HG03095 (cell line): ENCODE data around the gene MAGI2.

Source experiments
- ATAC-seq: cut with Tn5 transposase; IDR thresholded peaks from one replicate; pipeline ENCODE4 v1.9.1; 2021; ENCODE audit warnings: moderate library complexity; ENCODE audit not compliant: unreplicated experiment

The MAGI2 gene

DNA sequence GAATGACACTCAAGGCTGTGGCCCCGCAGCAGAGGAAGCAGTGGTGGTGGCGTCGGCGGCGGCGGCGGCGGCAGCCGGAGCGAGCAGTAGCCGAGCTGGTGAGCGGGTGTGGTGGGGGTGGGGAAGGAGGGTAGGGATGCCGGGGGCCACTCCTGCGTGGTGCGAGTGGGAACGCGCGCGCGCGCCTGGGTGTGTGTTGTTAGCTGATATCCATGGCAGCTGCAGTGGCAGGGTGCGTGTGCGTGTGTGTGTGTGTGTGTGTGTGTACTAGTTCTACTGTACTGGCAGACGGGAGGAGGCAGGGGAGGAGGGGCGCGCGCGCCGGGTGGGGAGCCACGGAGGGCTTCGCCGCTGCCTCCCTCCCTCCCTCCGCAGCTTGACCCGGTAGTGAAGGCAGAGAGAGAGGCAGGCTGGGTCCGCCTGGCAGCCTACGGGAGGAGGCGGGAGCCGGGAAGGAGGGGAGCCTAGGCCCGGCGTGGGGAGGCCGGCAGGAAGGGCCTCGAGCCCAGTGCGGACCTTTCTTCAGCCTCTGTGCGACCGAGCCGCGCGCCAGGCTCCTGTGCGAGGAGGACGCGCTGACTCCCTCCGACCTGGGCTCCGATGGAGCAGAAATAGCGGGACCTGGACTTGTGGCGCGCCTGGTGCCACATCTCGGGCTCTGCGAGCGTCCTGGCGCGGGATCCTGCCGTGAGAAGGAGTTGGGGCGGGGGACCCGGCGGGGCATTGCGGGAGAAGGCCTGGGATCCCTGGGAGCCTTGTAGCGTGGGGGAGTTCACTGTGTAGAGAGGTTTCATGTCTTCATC lies at the start of gene MAGI2:
Gene MAGI2, minus strand, starts transcription at position 110 of the 803 bp plus-strand sequence. CDS start 347 bp downstream, outside the sequence.
- ATAC-seq, result no peak

DNA sequence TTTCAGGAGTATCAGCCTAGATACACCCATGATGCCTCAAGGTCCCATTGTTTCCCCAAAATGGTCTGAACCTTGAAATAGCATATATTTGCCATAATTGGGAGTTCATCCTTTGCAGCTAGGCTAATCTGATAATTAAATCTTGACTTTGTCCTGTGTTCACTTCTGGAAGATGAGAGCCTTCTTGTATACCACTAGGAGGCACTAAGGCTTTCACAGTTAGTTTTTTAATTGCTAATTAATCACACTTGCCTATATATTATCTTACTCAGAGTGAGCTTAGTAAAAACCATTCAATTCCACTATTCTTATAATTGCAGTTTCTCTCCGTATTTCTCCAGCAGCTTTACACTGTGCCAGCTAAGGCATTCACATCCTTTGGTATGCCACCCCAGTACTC lies 48.7 kb upstream of the MAGI2 start:
- no peak for ATAC-seq

DNA sequence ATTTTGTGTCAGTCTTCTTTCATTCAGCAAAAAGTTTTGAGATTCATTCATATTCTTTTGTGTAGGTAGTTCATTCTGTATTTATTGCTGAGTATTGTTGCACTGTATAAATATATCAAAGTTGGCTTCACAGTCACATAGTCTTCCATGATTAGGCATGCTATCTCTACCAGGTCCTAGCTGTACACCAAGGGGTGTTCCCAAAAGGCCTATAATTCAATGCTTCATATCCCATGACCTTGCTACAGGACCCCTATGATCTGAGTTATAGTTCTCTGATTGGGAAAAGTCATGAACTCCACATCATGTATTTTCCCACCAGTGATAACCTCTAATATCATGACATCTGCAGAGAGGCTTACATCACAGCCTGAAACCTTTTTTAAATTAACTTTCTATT lies 47.3 kb upstream of the MAGI2 start:
- ATAC-seq, result no peak

DNA sequence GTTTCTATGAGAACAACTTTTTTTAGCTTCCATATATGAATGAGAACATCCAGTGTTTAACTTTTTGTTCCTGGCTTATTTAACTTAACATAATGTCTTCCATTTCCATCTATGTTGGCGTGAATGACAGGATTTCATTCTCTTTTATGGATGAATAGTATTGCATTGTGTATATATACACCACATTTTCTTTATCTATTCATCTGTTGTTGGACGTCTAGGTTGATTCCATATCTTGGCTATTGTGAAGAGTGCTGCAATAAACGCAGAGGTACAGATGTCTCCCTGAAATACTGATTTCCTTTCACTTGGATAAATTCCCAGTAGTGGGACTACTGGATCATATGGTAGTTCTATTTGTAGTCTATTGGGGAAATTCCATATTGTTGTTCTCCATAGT lies 44.3 kb upstream of the MAGI2 start:
- no peak for ATAC-seq

DNA sequence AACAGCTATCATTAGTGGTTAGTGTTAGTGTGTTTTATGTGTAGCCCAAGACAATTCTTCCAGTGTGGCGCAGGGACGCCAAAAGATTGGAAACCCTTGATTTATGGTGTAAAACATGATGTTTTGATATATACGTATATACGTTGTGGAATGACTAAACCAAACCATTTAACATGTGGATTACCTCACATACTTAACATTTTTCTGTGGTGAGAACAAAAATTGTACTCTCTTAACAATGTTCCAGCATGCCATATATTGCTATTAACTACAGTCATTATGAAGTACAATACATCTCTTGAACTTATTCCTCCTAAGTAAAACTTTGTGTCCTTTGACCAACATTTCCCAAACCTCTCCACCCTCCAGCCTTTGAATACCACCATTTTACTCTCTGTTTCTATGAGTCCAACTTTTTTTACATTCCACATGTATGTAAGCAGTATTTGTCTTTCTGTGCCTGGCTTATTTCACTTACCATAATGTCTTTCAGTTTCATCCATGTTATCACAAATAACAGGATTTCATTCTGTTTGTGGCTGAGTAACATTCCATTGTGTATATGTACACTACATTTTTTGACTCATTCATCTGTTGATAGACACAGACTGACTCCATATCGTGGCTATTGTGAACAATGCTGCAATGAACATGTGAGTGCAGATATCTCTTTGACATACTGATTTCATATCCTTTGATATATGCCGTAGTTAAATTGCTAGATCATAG lies 42.2 kb upstream of the MAGI2 start:
- ATAC-seq, result no peak

DNA sequence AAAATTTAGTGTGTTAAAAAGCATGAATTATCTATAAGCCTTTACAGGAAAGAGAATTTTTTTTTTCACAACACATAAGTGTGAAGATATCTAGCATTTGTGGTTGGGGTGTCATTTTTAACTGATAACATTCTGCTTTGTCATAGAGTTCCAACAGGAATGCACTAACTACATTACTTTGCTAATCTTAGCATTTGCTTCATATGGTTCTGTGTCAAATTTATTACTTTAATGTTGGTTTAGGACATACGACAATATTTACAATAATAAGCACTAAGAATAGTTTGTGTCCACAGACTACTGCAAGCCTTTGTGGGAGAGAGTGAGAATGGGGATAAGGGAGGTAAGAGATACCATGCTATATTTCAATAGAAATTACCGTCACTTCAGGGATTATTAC lies 40.6 kb upstream of the MAGI2 start:
- no peak for ATAC-seq

DNA sequence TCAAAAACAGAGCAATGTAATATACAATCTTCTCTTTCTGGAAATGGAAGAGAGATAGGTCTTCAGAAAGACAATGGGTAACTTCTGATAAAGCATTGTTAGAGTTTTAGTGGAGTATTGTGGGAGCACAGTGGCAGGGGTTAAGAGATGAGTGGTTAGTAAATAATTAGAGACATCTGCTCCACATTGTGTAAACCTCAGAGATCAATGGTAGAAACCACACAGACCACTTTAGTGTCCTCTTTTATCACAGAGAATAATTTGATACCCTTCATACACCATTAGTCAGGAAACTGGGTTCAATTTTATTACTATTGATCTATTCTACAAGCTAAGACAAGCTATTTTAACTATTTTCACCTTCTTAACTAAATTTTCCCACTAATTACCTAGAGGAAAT lies 35.9 kb upstream of the MAGI2 start:
- ATAC-seq, result no peak

DNA sequence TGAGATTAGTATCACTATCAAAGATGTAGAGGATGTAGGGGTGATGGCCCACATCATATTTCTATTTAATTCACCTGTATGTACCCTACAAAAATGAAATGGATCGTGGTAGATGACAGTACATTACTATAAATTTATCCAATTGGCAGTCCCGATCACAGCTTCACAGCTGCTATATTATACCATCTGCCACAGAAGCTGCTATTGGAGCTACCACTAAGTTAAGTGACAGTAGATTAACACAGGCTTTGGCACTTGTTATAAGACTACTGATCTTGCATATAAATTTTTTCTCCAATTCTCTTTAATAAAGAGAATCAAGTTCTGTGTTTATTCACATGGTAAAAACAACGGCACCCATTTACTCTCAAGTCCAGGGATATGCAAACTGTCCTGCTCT lies 24.9 kb upstream of the MAGI2 start:
- no peak for ATAC-seq

DNA sequence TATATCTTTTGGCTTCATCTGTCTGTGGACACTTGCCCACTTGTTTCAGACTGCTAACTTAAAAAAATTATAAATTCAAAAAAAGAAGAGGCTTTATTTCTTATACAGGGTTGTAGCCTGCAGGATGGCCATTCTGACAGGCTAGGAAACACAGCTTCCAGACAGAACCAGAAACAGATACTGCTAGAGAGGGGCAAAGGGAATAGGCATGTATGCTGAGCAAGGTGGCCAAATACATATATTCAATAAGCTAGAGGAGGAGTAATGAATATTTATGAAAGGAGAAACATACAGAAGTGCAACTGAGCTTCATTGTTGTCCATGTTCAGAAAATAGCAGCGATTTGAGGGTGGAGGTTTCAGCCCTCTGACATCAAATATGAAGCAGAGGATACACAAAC lies 22.0 kb upstream of the MAGI2 start:
- no peak for ATAC-seq

DNA sequence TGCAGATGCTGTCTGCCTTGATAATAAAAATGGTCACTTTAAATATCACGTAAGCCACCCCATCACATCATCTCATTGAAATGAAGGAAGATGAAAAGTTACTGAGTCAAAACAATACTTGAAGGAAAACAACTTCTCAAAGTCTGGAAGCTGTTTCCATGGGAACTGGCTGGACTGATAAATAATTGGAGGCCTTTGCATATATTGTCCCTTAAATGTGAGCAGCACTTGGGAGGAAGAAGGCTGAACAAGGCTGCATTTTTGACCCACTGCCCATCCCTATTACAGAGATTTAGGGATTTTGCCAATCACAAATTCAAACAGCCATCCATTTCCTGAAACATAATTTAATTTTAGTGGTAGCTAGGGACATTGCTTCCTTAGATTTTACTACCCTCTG lies 18.2 kb upstream of the MAGI2 start:
- no peak for ATAC-seq

DNA sequence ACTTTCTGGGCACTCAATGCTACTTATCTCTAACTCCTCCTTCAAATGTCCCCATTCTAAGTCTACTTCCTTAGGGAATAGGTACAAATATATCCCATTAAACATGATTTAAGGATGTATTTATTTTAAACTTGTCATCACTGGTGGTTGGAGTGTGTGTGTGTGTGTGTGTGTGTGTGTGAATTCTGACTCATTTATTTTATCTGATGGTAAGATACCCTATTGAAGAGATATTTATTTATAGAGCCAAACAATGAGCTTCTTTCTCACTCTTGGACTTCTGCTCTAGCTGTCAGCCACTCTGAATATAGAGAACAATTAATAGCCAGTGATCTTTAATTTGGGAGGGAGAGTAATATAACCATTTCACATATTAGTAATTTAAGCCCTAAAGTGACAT lies 17.8 kb upstream of the MAGI2 start:
- ATAC-seq, result no peak

DNA sequence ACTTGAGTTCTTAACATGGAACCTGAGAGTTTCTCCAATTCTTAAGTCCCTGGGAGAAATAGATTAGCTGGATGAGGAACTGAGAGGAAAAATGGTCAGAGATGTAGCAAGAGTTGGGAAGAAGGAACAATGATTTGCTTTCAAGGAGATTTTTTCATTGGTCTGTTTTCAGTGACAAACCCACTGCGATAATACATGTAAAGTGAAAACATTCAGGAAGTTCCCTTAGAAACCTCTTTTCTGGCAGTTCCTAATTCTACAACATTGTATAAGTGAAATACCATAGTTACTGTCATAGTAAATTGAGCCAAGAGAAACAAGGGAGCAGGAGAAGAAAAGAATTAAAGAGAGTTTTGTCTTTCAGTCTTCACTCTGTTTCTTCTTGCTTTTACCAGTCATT lies 12.1 kb upstream of the MAGI2 start:
- ATAC-seq, result no peak

DNA sequence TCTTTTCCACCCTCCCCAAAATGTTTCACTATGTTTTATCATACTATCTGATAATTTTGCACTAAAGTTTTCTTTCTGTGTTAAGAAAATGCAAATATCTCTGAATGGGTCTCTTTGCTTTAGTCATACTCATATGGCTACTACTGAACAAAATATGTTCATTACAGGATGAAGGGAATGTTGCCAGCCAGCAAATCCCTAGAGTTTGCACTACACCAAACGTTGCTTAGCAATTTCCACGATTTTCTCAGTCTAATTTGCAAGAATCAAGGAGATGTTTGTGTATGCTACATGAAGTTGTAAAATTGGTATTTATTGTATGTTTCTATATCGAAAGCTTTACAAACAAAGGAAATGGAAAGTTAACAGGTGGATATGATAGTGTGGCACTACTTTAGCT lies 10.6 kb upstream of the MAGI2 start:
- no peak for ATAC-seq

DNA sequence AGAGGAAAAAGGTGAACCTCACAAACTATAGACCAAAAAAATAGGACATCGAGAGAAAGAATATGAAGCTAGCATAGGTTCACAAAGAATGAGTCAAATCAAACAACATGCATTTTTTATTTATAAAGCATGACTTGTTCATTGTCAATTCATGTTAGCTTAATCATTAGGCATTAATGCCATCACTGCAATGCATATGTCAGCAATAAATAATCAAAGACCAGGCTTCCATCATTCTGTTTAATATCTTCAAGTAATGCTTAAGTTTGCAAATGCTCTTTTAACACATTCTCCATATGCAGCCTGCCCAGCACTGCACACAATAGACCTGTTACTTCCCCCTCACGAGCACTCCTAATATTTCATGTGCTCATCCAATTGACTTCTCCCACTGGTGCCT lies 8.9 kb upstream of the MAGI2 start:
- no peak for ATAC-seq

DNA sequence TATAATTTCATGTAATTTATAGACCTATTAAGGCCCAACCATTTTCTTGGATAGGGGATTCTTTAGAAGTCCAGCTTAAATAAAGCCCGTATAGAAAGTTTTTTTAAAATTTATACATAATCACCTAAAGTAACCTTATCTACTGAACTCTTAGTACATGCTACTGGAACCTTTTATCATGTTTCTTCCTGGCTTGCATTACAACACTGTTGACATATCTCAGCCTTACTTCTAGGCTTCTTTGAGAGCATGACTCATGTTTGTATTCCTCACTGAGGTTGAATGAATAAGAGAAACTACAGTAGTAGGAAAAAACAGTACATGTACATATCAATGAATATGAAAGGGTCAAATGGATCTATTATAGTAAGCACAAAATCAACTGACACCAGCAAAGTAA lies 8.2 kb upstream of the MAGI2 start:
- no peak for ATAC-seq

DNA sequence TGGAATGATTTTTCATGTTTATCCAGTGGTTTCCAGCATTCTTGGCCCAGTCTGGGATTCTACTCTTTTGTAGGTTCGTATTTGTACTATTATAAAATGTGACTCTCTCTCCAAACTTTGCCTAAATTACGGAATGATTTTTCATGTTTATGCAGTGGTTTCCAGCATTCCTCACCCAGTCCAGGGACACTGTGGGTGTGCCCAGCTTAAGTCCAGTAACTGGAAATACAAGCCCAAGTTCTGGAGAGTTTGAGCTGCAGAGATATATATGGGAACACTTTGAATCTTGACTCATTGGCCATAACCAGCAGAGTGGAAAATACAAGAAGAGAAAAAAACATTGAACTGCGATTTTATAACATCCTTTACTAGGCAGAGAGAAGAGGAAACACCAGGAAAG lies 5.9 kb upstream of the MAGI2 start:
- no peak for ATAC-seq

DNA sequence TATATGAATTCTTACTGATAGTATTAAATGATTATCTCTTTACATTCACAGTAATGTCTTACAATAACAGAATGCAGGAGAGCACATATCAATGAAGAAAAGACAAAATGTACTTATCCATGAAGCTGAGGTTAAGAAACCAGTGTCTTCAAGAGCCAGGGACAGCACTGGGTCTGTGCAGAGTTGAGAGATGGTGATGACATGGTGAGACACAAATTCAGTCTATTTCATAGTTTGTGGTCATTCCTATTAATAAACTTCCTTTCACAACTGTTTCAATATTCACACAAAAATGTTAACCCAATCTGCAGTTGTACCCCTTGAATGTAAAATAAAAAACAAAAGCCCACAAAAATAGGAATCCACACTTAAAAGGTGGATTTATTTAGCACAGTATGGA lies 5.3 kb upstream of the MAGI2 start:
- ATAC-seq, result no peak

DNA sequence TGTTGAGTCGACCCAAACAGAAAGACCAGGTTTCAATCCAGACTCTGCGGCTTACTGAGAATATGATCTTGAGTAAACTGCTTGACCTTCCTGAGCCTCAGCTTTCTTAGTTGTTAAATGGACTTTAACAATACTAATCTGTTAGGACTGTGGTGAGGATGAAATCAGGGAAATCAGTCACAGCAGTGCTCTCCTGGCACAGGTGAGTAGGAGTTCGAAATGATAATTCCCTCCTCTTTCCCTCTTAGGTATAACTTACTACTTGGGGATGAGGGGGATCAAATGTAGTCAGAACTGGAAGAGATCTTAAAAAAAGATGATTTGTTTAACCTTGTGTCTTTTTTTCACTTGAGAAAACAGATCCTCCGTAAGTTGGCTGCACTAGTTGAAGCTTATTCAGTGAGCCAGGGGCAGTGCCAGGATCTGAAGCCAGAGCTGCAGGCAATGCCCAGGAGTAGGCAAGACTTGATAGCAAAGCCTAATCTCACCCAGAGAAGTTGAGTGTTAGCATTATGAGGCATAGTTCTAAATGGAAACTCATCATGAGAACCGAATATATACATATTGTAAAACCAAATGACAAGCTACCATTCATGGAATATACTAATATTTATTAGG lies 1.8 kb upstream of the MAGI2 start:
- no peak for ATAC-seq

DNA sequence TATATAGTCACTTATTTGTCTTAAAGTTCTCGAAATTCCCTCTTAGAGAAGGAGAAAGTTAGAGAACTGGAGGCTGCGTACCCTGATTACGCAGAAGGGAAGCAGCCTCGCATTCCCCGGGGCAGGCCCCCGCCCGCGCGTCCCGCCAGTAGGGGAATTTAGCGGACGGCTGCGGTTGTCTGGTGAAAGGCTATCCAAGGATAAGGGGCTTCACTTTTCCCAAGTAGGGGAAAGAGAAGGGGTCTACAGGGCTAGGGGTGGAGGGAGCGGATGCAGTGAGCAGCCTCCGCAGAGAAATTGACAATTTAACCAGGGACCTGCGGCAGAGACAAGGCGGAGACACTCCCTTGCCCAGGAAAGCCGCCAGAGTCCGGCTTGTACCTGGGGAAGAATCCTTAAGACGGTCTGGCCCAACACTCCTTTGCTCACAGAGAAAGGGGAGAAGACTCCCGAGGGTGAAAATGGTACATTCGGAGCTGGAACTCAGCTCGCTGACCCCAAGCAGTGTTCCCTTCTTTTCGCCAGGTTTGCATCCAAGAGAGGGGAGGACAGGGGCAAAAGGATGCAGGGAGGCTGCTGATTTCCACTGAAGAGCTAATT lies 994 bp upstream of the MAGI2 start:
- no peak for ATAC-seq

DNA sequence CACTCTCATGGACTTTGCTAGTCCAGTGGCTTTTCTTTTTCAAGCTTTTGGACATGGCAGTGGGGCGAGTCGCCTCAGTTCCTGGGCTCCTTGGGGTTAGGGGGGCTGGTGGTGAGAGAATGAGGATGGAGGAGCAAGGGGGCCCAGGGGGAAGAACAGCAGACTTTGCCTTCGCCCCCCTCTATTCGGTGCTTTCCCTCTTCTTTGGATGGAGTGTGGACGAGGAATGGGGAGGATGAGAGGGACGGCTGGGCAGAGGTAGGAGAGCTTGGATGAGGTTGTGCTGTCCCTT lies 255 bp downstream of the MAGI2 start:
- ATAC-seq, result no peak

DNA sequence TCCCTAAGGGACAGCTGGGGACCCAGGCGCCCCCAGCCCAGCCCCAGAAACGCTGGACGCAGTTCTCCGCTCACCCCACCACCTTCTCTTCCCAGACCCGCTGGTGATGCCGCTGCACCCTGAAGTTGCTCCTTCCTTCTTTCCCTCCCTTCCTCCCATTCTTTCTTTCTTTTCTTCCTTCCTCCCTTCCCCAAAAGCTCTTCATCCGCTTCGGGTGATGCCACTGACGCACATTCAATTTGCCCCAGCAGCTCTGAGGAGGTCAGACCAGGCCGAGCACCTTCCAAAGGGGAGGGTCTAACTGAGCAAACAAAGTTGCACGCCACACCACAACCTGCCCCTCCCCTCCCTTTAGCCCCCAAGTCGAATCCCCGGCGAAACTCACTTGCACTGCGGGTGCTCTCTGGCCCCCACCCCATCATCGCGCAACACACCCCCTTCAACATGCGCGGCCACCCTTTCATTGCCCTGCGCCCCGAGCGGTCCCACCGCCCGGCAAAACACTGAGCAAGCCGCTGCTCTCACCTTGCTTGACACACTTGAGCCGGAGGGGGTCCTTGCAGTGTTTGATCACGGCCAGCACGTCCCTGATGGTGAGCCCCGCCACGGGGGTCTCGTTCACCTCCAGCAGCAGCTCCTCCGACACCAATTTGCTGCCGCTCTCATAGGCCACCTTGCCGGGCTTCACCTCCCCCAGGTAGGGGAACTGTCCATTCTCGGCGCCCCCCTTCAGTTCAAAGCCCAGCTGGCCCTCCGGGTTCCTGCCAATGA lies 787 bp downstream of the MAGI2 start:
- ATAC-seq, result no peak
